NCI-H526 (cell line): Measurements from ENCODE around the gene SMAD5.

Source experiments
- DNase-seq, 2 experiments: peaks; one replicate each; lab custom pipeline; 2025; lab: John Stamatoyannopoulos, UW

Gene SMAD5

GRCh38 chr5:136222580-136223235 is 90.1 kb downstream of the SMAD5 start:
- DNase-seq: no peak

DNA sequence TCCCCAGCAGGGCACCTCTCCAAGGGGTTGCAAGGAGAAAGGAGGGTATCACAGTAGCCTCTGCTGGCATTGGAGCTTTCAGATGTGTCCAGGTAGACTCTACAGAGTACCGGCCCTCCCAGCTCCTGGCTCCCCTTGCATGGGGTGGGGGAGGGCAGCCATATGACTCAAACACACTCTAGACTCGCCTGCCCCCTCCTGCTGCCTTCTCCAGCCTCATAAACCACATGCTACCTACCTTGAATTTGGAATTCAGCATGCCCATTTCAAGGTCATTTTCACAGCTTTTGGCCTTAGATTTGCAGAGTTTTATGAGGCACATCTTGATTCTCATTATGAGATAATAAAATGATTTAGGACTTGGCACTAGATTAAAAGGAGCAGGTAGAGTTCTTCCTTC is 93.2 kb downstream of the SMAD5 start:
- no peak for DNase-seq

GRCh38 chr5:136226401-136226800 is 93.8 kb downstream of the SMAD5 start:
- no peak for DNase-seq

GRCh38 chr5:136228136-136228757 is 95.6 kb downstream of the SMAD5 start:
- DNase-seq: no peak

- DNase-seq: no peak
Measured at GRCh38 chr5:136230176-136230575, 97.5 kb downstream of the SMAD5 start.

- DNase-seq: no peak
Measured at GRCh38 chr5:136232316-136232715, 99.7 kb downstream of the SMAD5 start.
